ENCODE data around the gene SLC35F2.
"Not testable (repeated sequence)": the region's sequence is repeated elsewhere in the genome, so short reads cannot be mapped to it uniquely, and the experiment has no call there.

The SLC35F2 gene

DNA sequence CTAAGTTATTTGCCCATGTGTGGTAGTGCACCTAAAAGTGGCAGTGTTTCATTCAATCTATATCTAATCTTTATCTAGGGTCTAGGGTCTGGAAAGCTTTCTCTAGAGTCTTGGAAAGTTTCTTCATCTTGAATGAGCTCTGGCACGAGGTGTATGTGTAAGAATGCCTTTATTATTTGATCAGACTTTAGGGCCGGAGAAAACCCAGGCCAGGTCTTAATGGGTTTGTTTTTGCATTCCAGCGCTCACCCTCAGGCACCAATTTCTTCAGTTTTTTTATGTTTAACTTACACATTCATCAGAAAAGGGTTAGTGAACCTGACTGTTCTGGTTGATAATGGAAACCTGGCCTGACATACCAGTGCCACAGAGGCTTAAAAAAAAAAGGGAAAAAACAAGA is 78.5 kb downstream of the SLC35F2 start:
- Mint-ChIP-seq H3K27ac (no peak overlapping the region), H3K36me3 (no peaks in the 10 kb centered on the region), H3K4me3 (no peak overlapping the region), H3K27me3 (no peaks in the 10 kb centered on the region), H3K9me3 (no peaks in the 10 kb centered on the region), H3K4me1 (no peaks in the 10 kb centered on the region)

- H3K27ac Mint-ChIP-seq: no peak overlapping the region
- H3K36me3 Mint-ChIP-seq: no peaks in the 10 kb centered on the region
- no peak overlapping the region for H3K4me3 Mint-ChIP-seq
- no peaks in the 10 kb centered on the region for H3K9me3 Mint-ChIP-seq
- no peaks in the 10 kb centered on the region for H3K4me1 Mint-ChIP-seq
- H3K27me3 Mint-ChIP-seq: no peaks in the 10 kb centered on the region
Measured at GRCh38 chr11:107778839-107779517, 79.6 kb downstream of the SLC35F2 start.

DNA sequence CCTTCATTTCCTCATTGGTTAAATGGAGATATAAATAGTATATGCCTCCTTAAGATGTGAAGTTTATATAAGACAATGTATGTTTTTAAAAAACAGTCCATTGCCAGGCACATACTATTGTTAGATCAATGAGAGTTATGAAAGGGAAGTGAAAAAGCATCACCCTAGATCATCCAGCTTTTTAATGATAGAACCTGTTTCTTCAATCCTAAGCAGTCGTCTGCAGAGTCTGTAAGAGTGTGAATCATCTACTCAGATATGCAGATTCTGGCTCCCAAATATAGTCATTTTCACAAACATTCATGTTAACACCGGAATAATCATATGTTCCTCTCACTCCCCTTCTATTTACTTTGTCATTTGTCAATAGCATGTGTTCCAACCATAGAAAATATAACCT is 81.5 kb downstream of the SLC35F2 start:
- H3K36me3 Mint-ChIP-seq: no peaks in the 10 kb centered on the region
- H3K27ac Mint-ChIP-seq: no peak overlapping the region
- H3K27me3 Mint-ChIP-seq: peaks cover 2% of the 10 kb centered on the region
- H3K4me3 Mint-ChIP-seq: no peak overlapping the region
- no peaks in the 10 kb centered on the region for H3K4me1 Mint-ChIP-seq
- H3K9me3 Mint-ChIP-seq: no peaks in the 10 kb centered on the region

GRCh38 chr11:107776062-107776461 is 82.5 kb downstream of the SLC35F2 start:
- Mint-ChIP-seq H3K9me3 (no peaks in the 10 kb centered on the region), H3K36me3 (no peaks in the 10 kb centered on the region), H3K27me3 (peaks cover 2% of the 10 kb centered on the region), H3K4me3 (no peak overlapping the region), H3K27ac (no peak overlapping the region), H3K4me1 (no peaks in the 10 kb centered on the region)

GRCh38 chr11:107770551-107770951 is 88.0 kb downstream of the SLC35F2 start:
- Mint-ChIP-seq H3K4me1 (no peaks in the 10 kb centered on the region), H3K9me3 (no peaks in the 10 kb centered on the region), H3K27ac (no peak overlapping the region), H3K4me3 (no peak overlapping the region), H3K36me3 (no peaks in the 10 kb centered on the region), H3K27me3 (peaks cover 2% of the 10 kb centered on the region)

DNA sequence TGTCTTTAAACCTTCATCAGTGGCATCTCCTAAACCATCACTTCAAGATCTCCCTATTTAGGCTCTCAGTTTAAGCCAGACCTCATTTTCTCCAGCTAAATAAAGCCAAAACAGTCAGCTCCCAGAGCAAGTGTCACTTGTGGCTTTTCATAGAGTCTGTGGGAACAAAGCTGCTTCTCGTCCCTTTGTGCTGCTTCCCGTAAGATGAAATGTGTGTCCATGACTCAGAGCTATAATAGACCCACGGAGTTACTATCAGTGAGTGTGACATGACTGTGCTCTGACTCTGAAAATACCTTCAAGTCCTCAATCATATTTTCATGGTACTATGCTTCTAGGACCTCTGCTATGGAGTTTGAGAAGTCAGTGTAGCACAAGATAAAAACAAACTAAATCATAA is 89.4 kb downstream of the SLC35F2 start:
- no peaks in the 10 kb centered on the region for H3K9me3 Mint-ChIP-seq
- no peak overlapping the region for H3K27ac Mint-ChIP-seq
- no peaks in the 10 kb centered on the region for H3K36me3 Mint-ChIP-seq
- H3K27me3 Mint-ChIP-seq: peaks cover 6% of the 10 kb centered on the region
- H3K4me3 Mint-ChIP-seq: no peak overlapping the region
- no peaks in the 10 kb centered on the region for H3K4me1 Mint-ChIP-seq

DNA sequence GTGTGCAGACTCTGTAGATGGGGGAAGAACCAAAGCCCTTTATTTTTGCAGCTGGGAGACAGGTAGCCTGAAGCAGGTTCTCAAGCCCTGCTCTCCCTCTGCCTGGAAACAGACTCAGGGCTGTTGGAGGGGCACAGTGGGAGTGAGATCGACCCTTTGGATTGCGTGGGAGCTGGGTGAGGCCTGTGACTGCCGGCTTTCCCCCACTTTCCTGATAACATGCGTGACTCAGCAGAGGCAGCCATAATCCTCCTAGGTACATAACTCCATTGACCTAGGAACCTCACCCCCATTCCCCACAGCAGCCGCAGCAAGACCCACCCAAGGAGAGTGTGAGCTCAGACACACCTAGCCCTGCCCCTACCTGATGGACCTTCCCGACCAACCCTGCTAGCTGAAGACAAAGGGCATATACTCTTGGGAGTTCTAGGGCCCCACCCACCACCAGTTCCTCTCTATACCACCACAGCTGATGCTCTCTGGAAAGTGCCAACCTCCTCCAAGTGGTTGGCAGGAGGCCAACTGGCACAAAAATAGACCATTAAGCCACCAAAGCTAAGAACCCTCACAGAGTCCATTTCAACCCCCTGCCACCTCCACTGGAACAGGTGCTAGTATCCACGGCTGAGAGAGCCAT is 99.8 kb downstream of the SLC35F2 start:
- H3K9me3 Mint-ChIP-seq, H3K27ac Mint-ChIP-seq, H3K4me1 Mint-ChIP-seq, H3K36me3 Mint-ChIP-seq, H3K4me3 Mint-ChIP-seq: not testable (repeated sequence)
- peaks cover 30% of the 10 kb centered on the region for H3K27me3 Mint-ChIP-seq

DNA sequence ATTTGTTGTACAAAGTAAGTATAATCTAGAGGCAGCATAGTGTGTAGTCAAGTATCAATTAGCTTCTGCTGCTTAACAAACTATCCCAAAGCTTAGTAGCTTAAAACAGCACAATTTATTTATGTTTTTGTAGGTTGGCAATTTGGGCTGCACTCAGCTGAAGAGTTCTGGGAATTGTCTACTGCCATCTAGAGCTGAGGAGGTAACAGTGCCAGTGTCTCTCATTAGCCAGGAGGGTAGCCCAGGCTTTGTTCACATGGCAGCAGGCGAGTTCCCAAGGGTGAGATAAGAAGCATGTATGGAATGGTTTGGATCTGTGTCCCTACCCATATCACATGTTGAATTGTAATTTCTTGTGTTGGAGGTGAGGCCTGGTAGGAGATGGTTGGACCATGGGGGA is 100.9 kb downstream of the SLC35F2 start:
- peaks cover 25% of the 10 kb centered on the region for H3K27me3 Mint-ChIP-seq
- no peak overlapping the region for H3K27ac Mint-ChIP-seq
- no peaks in the 10 kb centered on the region for H3K36me3 Mint-ChIP-seq
- H3K4me3 Mint-ChIP-seq: no peak overlapping the region
- H3K4me1 Mint-ChIP-seq: no peaks in the 10 kb centered on the region
- H3K9me3 Mint-ChIP-seq: no peaks in the 10 kb centered on the region

GRCh38 chr11:107756553-107756952 is 102.0 kb downstream of the SLC35F2 start:
- no peaks in the 10 kb centered on the region for H3K4me1 Mint-ChIP-seq
- H3K36me3 Mint-ChIP-seq: no peaks in the 10 kb centered on the region
- no peak overlapping the region for H3K4me3 Mint-ChIP-seq
- no peaks in the 10 kb centered on the region for H3K9me3 Mint-ChIP-seq
- H3K27me3 Mint-ChIP-seq: peaks cover 23% of the 10 kb centered on the region
- H3K27ac Mint-ChIP-seq: no peak overlapping the region

DNA sequence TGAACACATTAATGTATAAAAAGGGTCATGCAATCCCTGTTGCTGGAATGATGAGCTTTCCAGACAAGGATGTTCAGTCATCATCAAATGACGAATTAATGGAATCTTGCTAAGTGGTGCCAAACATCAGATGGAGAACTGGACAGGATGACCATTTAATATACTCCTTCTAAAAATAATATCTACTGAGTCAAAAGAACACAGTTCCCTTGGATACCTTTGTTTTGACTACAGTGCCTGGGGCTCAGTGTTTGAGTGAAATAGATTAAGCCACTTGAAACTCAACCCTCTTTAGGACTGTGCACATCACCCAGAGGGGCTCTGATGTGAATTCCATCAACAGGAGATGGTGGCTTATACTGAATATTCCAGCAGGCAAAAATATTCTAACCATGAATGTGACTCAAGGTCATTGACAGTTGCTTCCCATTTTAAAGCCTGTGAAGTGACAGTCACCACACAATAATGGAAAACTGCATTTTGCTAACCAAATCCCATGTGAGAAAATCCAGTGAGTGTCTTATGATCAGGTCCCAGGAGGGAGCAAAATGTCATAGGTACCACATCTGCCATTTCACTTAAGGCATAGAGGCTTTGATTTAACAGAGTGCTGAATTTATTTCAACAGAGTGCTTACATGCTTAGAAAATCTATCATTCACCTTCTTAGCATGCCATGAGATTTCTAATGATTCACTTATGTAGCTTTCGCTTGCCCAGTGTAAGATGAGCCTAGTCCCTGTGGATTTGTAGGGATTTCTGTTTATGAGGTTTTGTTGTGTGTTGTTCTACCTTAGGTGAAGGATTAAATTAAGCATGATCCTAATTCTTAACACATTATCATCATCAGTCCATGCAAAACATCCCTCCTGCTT is 105.4 kb downstream of the SLC35F2 start:
- H3K9me3 Mint-ChIP-seq: no peaks in the 10 kb centered on the region
- no peaks in the 10 kb centered on the region for H3K4me1 Mint-ChIP-seq
- H3K36me3 Mint-ChIP-seq: no peaks in the 10 kb centered on the region
- H3K27ac Mint-ChIP-seq: no peak overlapping the region
- no peak overlapping the region for H3K4me3 Mint-ChIP-seq
- H3K27me3 Mint-ChIP-seq: peaks cover 15% of the 10 kb centered on the region

DNA sequence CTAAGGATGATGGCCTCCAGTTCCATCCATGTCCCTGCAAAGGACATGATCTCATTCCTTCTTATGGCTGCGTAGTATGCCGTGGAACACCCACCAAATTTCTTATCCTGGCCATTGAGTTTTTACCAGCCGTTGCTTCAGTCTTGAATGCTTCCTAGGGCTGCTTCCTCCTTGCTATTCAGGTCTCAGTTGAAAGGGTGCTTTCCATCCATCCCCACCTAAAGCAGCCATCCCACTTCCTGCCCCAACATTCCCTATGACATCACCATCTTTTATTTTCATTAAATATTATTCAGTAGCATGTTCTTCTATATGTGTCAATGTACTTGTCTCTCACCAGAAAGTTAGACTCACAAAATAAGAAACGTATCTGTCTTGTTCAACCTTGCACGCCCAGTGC is 106.1 kb downstream of the SLC35F2 start:
- Mint-ChIP-seq H3K4me3 (no peak overlapping the region), H3K4me1 (no peaks in the 10 kb centered on the region), H3K9me3 (no peaks in the 10 kb centered on the region), H3K36me3 (no peaks in the 10 kb centered on the region), H3K27ac (no peak overlapping the region), H3K27me3 (peaks cover 13% of the 10 kb centered on the region)

DNA sequence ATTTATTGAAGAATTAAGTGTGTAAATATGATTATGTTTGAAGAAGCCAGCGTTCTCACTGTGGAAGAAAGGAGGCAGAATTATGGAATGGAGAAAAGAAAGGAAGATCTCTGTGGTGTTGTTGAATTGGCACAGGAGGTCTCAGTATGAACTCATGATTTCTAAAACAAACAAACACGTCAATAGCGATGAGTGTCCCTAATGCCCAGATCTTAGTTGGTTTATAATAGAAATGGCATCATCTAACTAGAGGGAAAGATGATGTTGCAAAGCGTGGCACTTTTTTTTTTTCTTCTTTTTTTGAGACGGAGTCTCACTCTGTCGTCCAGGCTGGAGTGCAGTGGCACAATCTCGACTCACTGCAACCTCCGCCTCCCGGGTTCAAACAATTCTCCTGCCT is 107.5 kb downstream of the SLC35F2 start:
- no peak overlapping the region for H3K4me3 Mint-ChIP-seq

GRCh38 chr11:107750313-107750712 is 108.3 kb downstream of the SLC35F2 start:
- Mint-ChIP-seq H3K4me3 (no peak overlapping the region), H3K27ac (no peak overlapping the region), H3K9me3 (no peaks in the 10 kb centered on the region), H3K36me3 (no peaks in the 10 kb centered on the region), H3K4me1 (no peaks in the 10 kb centered on the region), H3K27me3 (peaks cover 9% of the 10 kb centered on the region)

More for the DNA sequence above, 107.5 kb downstream of the SLC35F2 start:
- no peak overlapping the region for H3K27ac Mint-ChIP-seq
- H3K36me3 Mint-ChIP-seq: no peaks in the 10 kb centered on the region
- H3K27me3 Mint-ChIP-seq: peaks cover 7% of the 10 kb centered on the region
- H3K9me3 Mint-ChIP-seq: no peaks in the 10 kb centered on the region
- no peaks in the 10 kb centered on the region for H3K4me1 Mint-ChIP-seq

DNA sequence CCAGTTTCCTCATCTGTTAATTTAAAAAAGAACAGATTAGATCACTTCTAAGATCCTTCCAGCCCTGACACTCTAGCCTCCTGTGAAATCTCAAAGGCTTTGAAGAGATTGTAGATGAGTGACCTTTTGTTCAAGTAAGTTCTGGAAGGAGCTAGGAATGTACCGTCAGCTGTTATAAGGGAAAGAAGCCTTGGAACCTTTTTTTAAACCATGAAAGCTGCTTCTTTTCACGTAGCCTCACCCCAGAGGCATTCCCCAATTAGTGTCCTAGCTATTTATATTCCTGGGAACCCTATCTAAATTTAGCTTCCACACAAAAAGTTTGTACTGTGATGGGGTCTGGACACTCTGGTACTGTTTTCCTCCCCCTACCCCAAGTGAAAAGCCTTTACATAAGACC is 111.0 kb downstream of the SLC35F2 start:
- no peak overlapping the region for H3K4me3 Mint-ChIP-seq
- H3K27me3 Mint-ChIP-seq: peaks cover 15% of the 10 kb centered on the region
- no peaks in the 10 kb centered on the region for H3K36me3 Mint-ChIP-seq
- H3K4me1 Mint-ChIP-seq: no peaks in the 10 kb centered on the region
- H3K9me3 Mint-ChIP-seq: no peaks in the 10 kb centered on the region
- H3K27ac Mint-ChIP-seq: no peak overlapping the region

DNA sequence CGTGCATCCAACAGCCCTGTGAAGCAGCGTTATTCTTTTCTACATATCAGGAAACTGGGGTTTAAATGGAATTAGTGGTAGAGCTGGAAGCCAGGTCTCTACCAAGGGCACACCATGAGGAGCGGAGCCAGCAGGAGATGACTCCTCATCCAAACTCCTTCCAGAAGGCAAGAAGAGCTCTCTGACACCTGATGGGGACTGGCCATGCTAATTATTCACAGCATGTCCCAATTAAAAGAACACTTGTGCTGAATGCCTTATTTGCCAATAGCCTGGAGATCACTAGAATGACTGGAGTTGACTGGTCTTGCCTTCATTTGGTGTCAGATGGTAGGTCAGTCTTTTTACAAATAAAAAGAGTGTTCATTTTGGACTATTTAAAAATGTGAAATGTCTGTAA is 113.9 kb downstream of the SLC35F2 start:
- Mint-ChIP-seq H3K27me3 (peaks cover 18% of the 10 kb centered on the region), H3K9me3 (peaks cover 6% of the 10 kb centered on the region), H3K4me3 (no peak overlapping the region), H3K27ac (no peak overlapping the region), H3K36me3 (no peaks in the 10 kb centered on the region), H3K4me1 (no peaks in the 10 kb centered on the region)

- Mint-ChIP-seq H3K27ac (no peak overlapping the region), H3K36me3 (peaks cover 1% of the 10 kb centered on the region), H3K4me3 (no peak overlapping the region), H3K27me3 (peaks cover 25% of the 10 kb centered on the region), H3K4me1 (no peaks in the 10 kb centered on the region), H3K9me3 (peaks cover 11% of the 10 kb centered on the region)
Measured at GRCh38 chr11:107743191-107743590, 115.4 kb downstream of the SLC35F2 start.

Measured in activated naive CD4-positive, alpha-beta T cell treated with anti-CD3 and anti-CD28 coated beads, Interleukin-2, amount 50 U/mL, for 24 hours (primary cell).